HEK293 (cell line): ENCODE results near the gene PRMT7.

Source experiments
- CTCF ChIA-PET: fragments of 350-600 bp; formaldehyde crosslinking; extraction: SDS; loops from one replicate; lab custom pipeline; 2021; ENCODE audit warnings: antibody characterized with exemption; lab: Yijun Ruan, JAX
- POLR2A ChIA-PET: fragments of 300-600 bp; formaldehyde crosslinking; extraction: SDS; loops from one replicate; lab custom pipeline; 2020; ENCODE audit warnings: antibody characterized with exemption, inconsistent platforms; lab: Yijun Ruan, JAX
- H3K27ac ChIP-seq: fragments of 200-500 bp; sonication (Bioruptor generic); 2 replicates; pipeline ENCODE4 v1.5.1; 2014; ENCODE audit warnings: low read depth, low read length, control low read depth, inconsistent platforms; ENCODE audit errors: extremely low read depth
- H3K36me3 ChIP-seq, 2 experiments: fragments of 200-500 bp in 1 of 2; sonication (Bioruptor generic) in 1 of 2; 1 replicate in 1 of 2; 2 replicates in 1 of 2; pipeline ENCODE4 v1.5.1; 2014 to 2017; ENCODE audit warnings: inconsistent platforms in 2 of 2, low read length in 2 of 2; ENCODE audit not compliant: control insufficient read depth in 2 of 2, insufficient read depth in 1 of 2
- H3K4me1 ChIP-seq: fragments of 200-500 bp; sonication (Bioruptor generic); 2 replicates; pipeline ENCODE4 v1.5.1; 2014; ENCODE audit warnings: mild to moderate bottlenecking, low read length, inconsistent platforms; ENCODE audit not compliant: control insufficient read depth, insufficient read depth
- H3K4me3 ChIP-seq: 2 replicates; pipeline ENCODE4 v1.5.1; 2011; ENCODE audit warnings: low read depth, mild to moderate bottlenecking, control low read depth, low read length, moderate library complexity
- H3K9me3 ChIP-seq: fragments of 200-500 bp; sonication (Bioruptor generic); 2 replicates; pipeline ENCODE4 v1.5.1; 2014; ENCODE audit warnings: low read depth, low read length, inconsistent platforms; ENCODE audit not compliant: control insufficient read depth, insufficient read depth
- BCL11B ChIP-seq: fragments of 450-650 bp; formaldehyde crosslinking; IDR thresholded peaks from 2 replicates; pipeline ENCODE4 v1.5.1; 2016; ENCODE audit warnings: low read depth, missing biosample characterization, missing genetic modification characterization
- KLF10 ChIP-seq: fragments of 450-650 bp; IDR thresholded peaks from 2 replicates; pipeline ENCODE4 v1.5.1; 2018; ENCODE audit warnings: missing biosample characterization, mild to moderate bottlenecking, missing genetic modification characterization
- MYNN ChIP-seq: fragments of 450-650 bp; formaldehyde crosslinking; IDR thresholded peaks from 2 replicates; pipeline ENCODE4 v1.5.1; 2016; ENCODE audit warnings: missing biosample characterization, missing genetic modification characterization, borderline replicate concordance
- REST ChIP-seq: fragments of 450-650 bp; formaldehyde crosslinking; IDR thresholded peaks from 2 replicates; pipeline ENCODE4 v1.5.1; 2016; ENCODE audit warnings: missing biosample characterization, missing genetic modification characterization
- SCRT2 ChIP-seq: fragments of 450-650 bp; formaldehyde crosslinking; IDR thresholded peaks from 2 replicates; pipeline ENCODE4 v1.5.1; 2016; ENCODE audit warnings: missing biosample characterization, missing genetic modification characterization
- ZBTB20 ChIP-seq: fragments of 450-650 bp; formaldehyde crosslinking; IDR thresholded peaks from 2 replicates; pipeline ENCODE4 v1.5.1; 2016; ENCODE audit warnings: missing biosample characterization, missing genetic modification characterization
- ZBTB21 ChIP-seq: fragments of 450-650 bp; formaldehyde crosslinking; IDR thresholded peaks from 2 replicates; pipeline ENCODE4 v1.5.1; 2017; ENCODE audit warnings: missing biosample characterization, missing genetic modification characterization
- ZFP3 ChIP-seq: fragments of 450-650 bp; formaldehyde crosslinking; IDR thresholded peaks from 2 replicates; pipeline ENCODE4 v1.5.1; 2016; ENCODE audit warnings: low read depth, missing biosample characterization, missing genetic modification characterization
- ZFP37 ChIP-seq: fragments of 450-650 bp; formaldehyde crosslinking; IDR thresholded peaks from 2 replicates; pipeline ENCODE4 v1.5.1; 2016; ENCODE audit warnings: missing biosample characterization, missing genetic modification characterization
- ZNF112 ChIP-seq: fragments of 450-650 bp; formaldehyde crosslinking; IDR thresholded peaks from 2 replicates; pipeline ENCODE4 v1.5.0; 2017; ENCODE audit warnings: missing biosample characterization, missing genetic modification characterization
- ZNF138 ChIP-seq: fragments of 450-650 bp; formaldehyde crosslinking; IDR thresholded peaks from 2 replicates; pipeline ENCODE4 v1.5.1; 2016; ENCODE audit warnings: missing biosample characterization, missing genetic modification characterization, borderline replicate concordance
- ZNF169 ChIP-seq: fragments of 450-650 bp; formaldehyde crosslinking; IDR thresholded peaks from 2 replicates; pipeline ENCODE4 v1.5.1; 2016; ENCODE audit warnings: missing biosample characterization, missing genetic modification characterization
- ZNF19 ChIP-seq: fragments of 450-650 bp; formaldehyde crosslinking; IDR thresholded peaks from 2 replicates; pipeline ENCODE4; 2016; ENCODE audit warnings: missing biosample characterization, missing genetic modification characterization, low read depth
- ZNF202 ChIP-seq: fragments of 450-650 bp; formaldehyde crosslinking; IDR thresholded peaks from 2 replicates; pipeline ENCODE4 v1.5.1; 2016; ENCODE audit warnings: missing biosample characterization, missing genetic modification characterization, borderline replicate concordance
- ZNF239 ChIP-seq: fragments of 450-650 bp; formaldehyde crosslinking; IDR thresholded peaks from 2 replicates; pipeline ENCODE4 v1.5.1; 2016; ENCODE audit warnings: missing biosample characterization, missing genetic modification characterization
- ZNF266 ChIP-seq: fragments of 450-650 bp; formaldehyde crosslinking; IDR thresholded peaks from 2 replicates; pipeline ENCODE4 v1.5.1; 2016; ENCODE audit warnings: missing biosample characterization, missing genetic modification characterization, low read depth
- ZNF274 ChIP-seq, 2 experiments: fragments of 200-500 bp in 1 of 2; fragments of 450-650 bp in 1 of 2; sonication (Bioruptor generic) in 1 of 2; formaldehyde crosslinking in 1 of 2; IDR thresholded peaks; 2 replicates each; pipeline versions ENCODE4 v1.5.1 to v1.6.1; 2014 to 2016; ENCODE audit warnings: borderline replicate concordance in 1 of 2, inconsistent platforms in 1 of 2, low read length in 1 of 2, missing biosample characterization in 1 of 2, missing genetic modification characterization in 1 of 2
- ZNF311 ChIP-seq: fragments of 450-650 bp; formaldehyde crosslinking; IDR thresholded peaks from 2 replicates; pipeline ENCODE4 v1.5.1; 2017; ENCODE audit warnings: missing biosample characterization, missing genetic modification characterization, borderline replicate concordance
- ZNF350 ChIP-seq: fragments of 450-650 bp; formaldehyde crosslinking; IDR thresholded peaks from 2 replicates; pipeline ENCODE4 v1.5.0; 2017; ENCODE audit warnings: missing biosample characterization, mild to moderate bottlenecking, missing genetic modification characterization
- ZNF416 ChIP-seq: fragments of 450-650 bp; formaldehyde crosslinking; IDR thresholded peaks from 2 replicates; pipeline ENCODE4 v1.5.1; 2016; ENCODE audit warnings: missing biosample characterization, missing genetic modification characterization
- ZNF423 ChIP-seq: fragments of 450-650 bp; formaldehyde crosslinking; IDR thresholded peaks from 2 replicates; pipeline ENCODE4 v1.5.1; 2016; ENCODE audit warnings: missing biosample characterization, missing genetic modification characterization
- ZNF558 ChIP-seq: fragments of 450-650 bp; formaldehyde crosslinking; IDR thresholded peaks from 2 replicates; pipeline ENCODE4 v1.5.1; 2016; ENCODE audit warnings: missing biosample characterization, missing genetic modification characterization
- ZNF639 ChIP-seq: fragments of 450-650 bp; formaldehyde crosslinking; IDR thresholded peaks from 2 replicates; pipeline ENCODE4 v1.5.1; 2016; ENCODE audit warnings: missing biosample characterization, missing genetic modification characterization
- ZNF707 ChIP-seq: fragments of 450-650 bp; formaldehyde crosslinking; IDR thresholded peaks from 2 replicates; pipeline ENCODE4 v1.5.1; 2016; ENCODE audit warnings: missing biosample characterization, missing genetic modification characterization
- ZNF747 ChIP-seq: fragments of 450-650 bp; formaldehyde crosslinking; IDR thresholded peaks from 2 replicates; pipeline ENCODE4 v1.5.1; 2016; ENCODE audit warnings: missing biosample characterization, missing genetic modification characterization
- ZSCAN18 ChIP-seq: fragments of 450-650 bp; formaldehyde crosslinking; IDR thresholded peaks from 2 replicates; pipeline ENCODE4 v1.5.1; 2016; ENCODE audit warnings: missing biosample characterization, missing genetic modification characterization
- ZSCAN30 ChIP-seq: fragments of 450-650 bp; IDR thresholded peaks from 2 replicates; pipeline ENCODE4 v1.5.1; 2018; ENCODE audit warnings: missing biosample characterization, mild to moderate bottlenecking, missing genetic modification characterization, moderate library complexity
- TF ChIP-seq, protein P1 (sequence below): fragments of 450-650 bp; formaldehyde crosslinking; IDR thresholded peaks from 2 replicates; pipeline ENCODE4 v1.5.1; 2016; ENCODE audit warnings: missing biosample characterization, missing genetic modification characterization

The PRMT7 gene

GRCh38 chr16:68273459-68273858 lies 37.4 kb upstream of the PRMT7 start:
- Histone ChIP-seq H3K9me3 (no peaks in the 10 kb centered on the region), H3K36me3 (peaks cover 4 to 34% of the 10 kb centered on the region in 2 experiments; a peak in 2 of 3 replicates), H3K4me3 (no peak overlapping the region), H3K27ac (no peak overlapping the region), H3K4me1 (peaks cover 5% of the 10 kb centered on the region)
- ChIA-PET POLR2A (interaction anchor here (1.1 to 1.2 kb wide), 2 partner anchors 9 to 37 kb away, joined by 3 to 4 read pairs; partner anchors contain the start of genes PRMT7, SLC7A6 and SLC7A6OS), CTCF (interaction anchor here (0.5 to 1.8 kb wide), 6 partner anchors 9 to 473 kb away, joined by 3 to 7 read pairs (median 4); partner anchors contain the start of gene SLC7A6)
- TF ChIP-seq ZNF274 (IDR thresholded peaks at IDR 0.05; ENCODE audit: low read length) (no peak), ZNF274 (tag by site-specific recombination; IDR thresholded peaks at IDR 0.05; ENCODE audit: borderline replicate concordance) (no peak), ZNF423 (tag by site-specific recombination) (no peak), MYNN (tag by site-specific recombination) (no peak), SCRT2 (no peak), ZNF639 (tag by site-specific recombination) (no peak), ZNF19 (no peak), ZNF202 (tag by site-specific recombination) (no peak), KLF10 (tag by site-specific recombination) (no peak), ZNF558 (tag by site-specific recombination) (no peak), ZSCAN30 (no peak), ZBTB21 (tag by site-specific recombination) (no peak), ZNF350 (tag by site-specific recombination) (no peak), ZNF311 (tag by site-specific recombination) (no peak), ZSCAN18 (tag by site-specific recombination) (no peak), ZFP3 (tag by site-specific recombination) (no peak), ZNF747 (tag by site-specific recombination) (no peak), ZNF707 (tag by site-specific recombination) (no peak)
- TF ChIP-seq, protein P1, sequence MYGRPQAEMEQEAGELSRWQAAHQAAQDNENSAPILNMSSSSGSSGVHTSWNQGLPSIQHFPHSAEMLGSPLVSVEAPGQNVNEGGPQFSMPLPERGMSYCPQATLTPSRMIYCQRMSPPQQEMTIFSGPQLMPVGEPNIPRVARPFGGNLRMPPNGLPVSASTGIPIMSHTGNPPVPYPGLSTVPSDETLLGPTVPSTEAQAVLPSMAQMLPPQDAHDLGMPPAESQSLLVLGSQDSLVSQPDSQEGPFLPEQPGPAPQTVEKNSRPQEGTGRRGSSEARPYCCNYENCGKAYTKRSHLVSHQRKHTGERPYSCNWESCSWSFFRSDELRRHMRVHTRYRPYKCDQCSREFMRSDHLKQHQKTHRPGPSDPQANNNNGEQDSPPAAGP (tag by site-specific recombination): no peak

DNA sequence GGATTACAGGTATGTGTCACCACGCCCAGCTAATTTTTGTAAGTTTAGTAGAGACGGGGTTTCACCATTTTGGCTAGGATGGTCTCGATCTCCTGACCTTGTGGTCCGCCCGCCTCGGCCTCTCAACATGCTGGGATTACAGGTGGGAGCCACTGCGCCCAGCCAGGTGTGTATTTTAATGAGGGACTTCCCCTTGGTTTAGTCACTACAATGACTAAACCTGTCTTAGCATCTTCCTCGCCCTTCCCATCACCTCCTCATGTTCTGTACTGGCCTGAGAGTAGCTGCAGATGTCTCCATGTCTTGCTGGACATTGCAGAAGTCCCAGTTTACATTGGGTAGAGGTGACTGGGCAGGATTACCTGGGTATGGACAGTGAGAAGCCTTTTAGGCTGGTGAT lies 36.9 kb upstream of the PRMT7 start:
- no peak overlapping the region for H3K4me3 ChIP-seq
- peaks cover 4 to 34% of the 10 kb centered on the region in 2 experiments; a peak in 2 of 3 replicates for H3K36me3 ChIP-seq
- TF ChIP-seq ZNF169 (tag by site-specific recombination): no peak
- TF ChIP-seq ZNF416: no peak
- no peak for TF ChIP-seq REST (tag by site-specific recombination)
- no peak for TF ChIP-seq ZBTB20
- no peak for TF ChIP-seq BCL11B (tag by site-specific recombination)
- no peak for TF ChIP-seq ZFP37 (tag by site-specific recombination)
- no peak for TF ChIP-seq ZNF138
- TF ChIP-seq ZNF239 (tag by site-specific recombination): no peak
- TF ChIP-seq ZNF266 (tag by site-specific recombination): no peak
- TF ChIP-seq ZNF112: no peak
- peaks cover 3% of the 10 kb centered on the region for H3K4me1 ChIP-seq
- ChIA-PET CTCF (interaction anchor here (0.8 to 1.8 kb wide), 5 partner anchors 10 to 180 kb away, joined by 3 to 7 read pairs (median 5); partner anchors contain the start of gene SLC7A6), POLR2A (interaction anchor here (0.5 to 0.7 kb wide), 2 partner anchors 9 to 35 kb away, joined by 3 to 4 read pairs; no protein-coding TSS in a partner anchor)
- no peak overlapping the region for H3K27ac ChIP-seq
- H3K9me3 ChIP-seq: no peaks in the 10 kb centered on the region
